Ovary (tissue), 3 donors: ENCODE measurements around the gene TRAM2.

Source experiments
- EP300 ChIP-seq: sonication (generic); formaldehyde crosslinking; IDR thresholded peaks from one replicate; pipeline ENCODE4 v1.6.1; 2017; ENCODE audit warnings: antibody characterized with exemption
- TF ChIP-seq, protein P1 (sequence below), 3 donors: fragments of 450-650 bp in 2 of 3; fragments of 200-600 bp in 1 of 3; IDR thresholded peaks; one replicate each; pipeline versions ENCODE4 v1.5.1 to v1.8.0; 2016 to 2022; ENCODE audit warnings: antibody characterized with exemption in 3 of 3, mild to moderate bottlenecking in 1 of 3
- donor health status: DM: no; HTN: no; CAD: no.

DNA sequence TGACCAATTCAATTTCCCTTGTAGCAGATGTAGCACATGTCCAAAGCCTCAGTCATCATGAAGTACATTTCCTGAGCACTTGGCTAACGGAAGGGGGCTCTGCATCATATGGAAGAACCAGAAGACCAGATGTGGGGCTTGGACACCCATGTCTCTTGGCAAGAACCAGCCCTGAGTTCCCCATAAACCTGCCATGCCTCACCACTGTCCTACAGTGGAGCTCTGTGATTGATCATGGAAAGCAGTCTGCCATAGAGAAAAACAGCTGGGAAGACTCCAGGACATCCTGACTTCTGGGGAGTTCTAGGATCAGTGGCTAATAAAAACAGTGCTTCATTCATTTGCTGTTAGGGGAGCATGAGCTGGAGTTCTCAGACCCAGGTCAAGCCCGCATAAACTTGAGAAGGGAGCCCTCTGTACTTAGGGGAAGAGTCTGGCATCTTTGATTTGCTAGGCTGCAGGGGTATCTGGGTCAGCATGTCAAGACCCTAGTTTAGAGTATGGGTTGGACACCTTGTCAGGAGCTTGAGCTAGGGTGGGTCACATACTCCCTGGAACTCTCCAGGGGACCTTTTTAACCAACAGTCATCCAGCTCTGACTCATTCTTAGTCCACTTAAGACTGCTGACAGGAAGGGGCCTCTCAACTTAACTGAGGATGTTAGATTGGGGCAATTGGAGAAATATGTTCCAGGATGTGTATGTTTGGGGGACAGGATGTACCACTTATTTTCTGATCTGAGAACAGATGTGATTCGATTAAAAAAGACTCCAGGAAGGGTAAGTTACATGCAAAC lies 26.3 kb upstream of the TRAM2 start:
- no peak for TF ChIP-seq EP300
- TF ChIP-seq, protein P1, sequence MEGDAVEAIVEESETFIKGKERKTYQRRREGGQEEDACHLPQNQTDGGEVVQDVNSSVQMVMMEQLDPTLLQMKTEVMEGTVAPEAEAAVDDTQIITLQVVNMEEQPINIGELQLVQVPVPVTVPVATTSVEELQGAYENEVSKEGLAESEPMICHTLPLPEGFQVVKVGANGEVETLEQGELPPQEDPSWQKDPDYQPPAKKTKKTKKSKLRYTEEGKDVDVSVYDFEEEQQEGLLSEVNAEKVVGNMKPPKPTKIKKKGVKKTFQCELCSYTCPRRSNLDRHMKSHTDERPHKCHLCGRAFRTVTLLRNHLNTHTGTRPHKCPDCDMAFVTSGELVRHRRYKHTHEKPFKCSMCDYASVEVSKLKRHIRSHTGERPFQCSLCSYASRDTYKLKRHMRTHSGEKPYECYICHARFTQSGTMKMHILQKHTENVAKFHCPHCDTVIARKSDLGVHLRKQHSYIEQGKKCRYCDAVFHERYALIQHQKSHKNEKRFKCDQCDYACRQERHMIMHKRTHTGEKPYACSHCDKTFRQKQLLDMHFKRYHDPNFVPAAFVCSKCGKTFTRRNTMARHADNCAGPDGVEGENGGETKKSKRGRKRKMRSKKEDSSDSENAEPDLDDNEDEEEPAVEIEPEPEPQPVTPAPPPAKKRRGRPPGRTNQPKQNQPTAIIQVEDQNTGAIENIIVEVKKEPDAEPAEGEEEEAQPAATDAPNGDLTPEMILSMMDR (IDR thresholded peaks at IDR 0.05): no peak
